ENCODE measurements around the gene GSK3B.

Gene GSK3B

GRCh38 chr3:119812491-119813058, 281.7 kb downstream of the GSK3B start:
- no peak for DNase-seq

DNA sequence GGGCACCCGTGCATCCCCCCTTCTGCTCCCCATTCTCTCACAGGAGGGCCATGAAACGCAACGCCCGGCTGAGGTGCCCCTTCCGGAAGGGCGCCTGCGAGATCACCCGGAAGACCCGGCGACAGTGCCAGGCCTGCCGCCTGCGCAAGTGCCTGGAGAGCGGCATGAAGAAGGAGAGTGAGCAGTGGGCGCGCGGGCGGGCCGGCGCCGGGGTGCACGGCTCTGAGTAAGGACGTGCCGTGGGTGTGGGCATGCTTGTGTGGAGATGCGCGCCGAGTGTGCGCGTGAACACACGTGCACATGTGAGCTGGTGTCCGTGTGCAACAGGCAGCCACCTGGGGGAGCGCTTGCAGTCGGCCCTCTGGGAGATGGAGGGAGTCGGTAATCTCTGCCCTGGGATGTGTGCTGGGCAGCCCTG, 284.2 kb downstream of the GSK3B start:
- DNase-seq = peak; percentile 38 to 72 (median 54)

DNA sequence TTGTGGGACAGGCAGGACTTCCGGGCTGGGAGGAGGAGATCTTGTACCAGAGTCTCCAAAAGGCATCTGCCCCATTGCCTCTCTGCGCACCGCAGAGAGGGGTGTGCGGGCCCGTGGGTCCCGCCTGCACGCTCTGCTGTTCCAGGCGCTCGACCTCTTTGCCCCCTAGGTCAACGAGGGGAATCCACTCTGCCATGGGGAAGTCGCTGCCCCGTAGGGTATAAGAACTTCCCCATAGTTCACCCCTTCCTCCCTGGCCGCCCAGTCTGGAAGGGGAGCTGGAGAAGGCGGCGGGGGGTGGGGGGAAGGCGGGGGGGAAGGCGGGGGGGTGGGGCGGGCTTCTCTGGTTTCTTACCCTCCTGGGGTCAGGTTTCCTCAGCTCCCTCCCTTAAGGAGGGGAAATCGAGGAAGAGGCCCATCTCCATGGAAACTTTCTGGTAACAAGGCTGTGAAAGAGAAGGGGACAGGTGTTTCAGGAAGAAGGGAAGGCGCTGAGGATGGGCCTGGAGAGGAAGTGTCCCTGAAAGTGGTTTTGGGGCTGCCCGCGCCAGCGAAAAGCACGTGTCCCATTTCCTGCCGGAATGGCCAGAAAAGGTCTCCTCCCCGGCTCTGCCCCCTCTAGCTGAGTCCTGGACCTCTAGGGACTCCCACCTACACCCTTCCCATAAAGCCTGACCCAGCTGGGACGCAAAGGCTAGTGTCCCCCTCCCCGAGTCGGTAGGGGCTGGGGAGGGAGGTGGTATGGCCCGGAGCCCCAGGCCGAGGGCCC, 284.8 kb downstream of the GSK3B start:
- peak in 3 of 4 experiments; percentile 38 to 41 (median 39) for DNase-seq

DNA sequence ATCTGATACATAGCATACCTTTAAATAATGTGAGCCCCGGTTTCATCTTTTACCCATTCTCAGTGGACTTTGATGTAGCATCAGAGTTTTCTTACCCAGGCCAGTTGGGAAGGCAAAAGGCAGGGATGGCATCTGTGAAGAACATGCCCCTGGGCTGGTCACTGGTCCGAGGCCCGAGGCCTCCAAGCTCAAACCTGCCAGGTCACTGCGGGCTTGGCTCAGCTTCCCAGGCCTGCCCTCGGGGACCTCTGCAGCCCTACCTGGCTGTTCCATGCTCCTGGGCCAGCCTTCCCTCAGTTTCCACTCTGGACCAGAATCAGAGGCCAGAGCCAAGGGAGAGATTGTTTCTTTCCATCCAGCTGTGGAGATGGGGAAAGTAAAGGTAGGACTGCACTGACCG, 285.4 kb downstream of the GSK3B start:
- no peak for DNase-seq

GRCh38 chr3:119808244-119808643, 286.0 kb downstream of the GSK3B start:
- DNase-seq = no peak

DNA sequence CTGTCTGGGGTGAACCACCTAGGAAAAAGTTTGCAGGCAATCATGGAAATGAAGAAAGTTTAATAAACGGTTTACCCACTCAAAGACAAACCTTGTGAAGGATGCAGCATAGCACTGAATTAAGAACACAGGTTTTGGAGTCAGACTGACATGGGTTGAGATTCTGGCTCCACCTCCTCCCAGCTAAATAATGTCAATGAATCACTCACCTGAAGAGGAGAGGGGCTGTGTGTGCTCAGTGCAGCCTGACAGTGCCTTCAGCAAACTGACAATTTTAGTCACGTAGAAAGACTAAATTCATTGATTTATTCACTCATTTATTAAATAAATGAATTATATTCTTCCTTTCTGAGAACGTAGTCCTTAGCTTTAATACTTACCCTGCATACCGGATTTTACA, 293.4 kb downstream of the GSK3B start:
- no peak for DNase-seq

- DNase-seq = no peak
Measured at GRCh38 chr3:119796785-119797184, 297.5 kb downstream of the GSK3B start.

DNA sequence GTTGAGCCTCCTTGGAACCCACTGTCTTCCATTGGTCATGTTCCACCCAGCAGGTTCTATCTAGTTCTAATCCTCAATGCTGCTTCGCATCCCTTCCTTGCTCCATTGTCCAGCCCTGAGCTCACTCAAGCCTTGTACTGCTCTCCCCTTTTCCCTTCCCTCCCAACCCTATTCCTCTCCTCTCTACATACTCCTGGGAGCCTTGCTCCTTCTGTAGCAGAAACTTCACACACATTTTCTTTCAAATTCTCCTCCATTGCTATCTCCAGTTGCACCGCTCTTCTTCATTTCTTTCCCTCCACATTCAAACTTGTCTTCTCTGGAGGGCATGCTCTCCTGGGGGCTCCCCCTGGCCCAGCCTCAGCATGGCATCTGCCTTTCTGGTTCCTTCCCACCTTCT, 297.9 kb downstream of the GSK3B start:
- DNase-seq = no peak

- DNase-seq = no peak
Measured at GRCh38 chr3:119795849-119796248, 298.4 kb downstream of the GSK3B start.

- no peak for DNase-seq
Measured at GRCh38 chr3:119794971-119795612, 299.2 kb downstream of the GSK3B start.

- no peak for DNase-seq
Measured at GRCh38 chr3:119794401-119794800, 299.8 kb downstream of the GSK3B start.

DNA sequence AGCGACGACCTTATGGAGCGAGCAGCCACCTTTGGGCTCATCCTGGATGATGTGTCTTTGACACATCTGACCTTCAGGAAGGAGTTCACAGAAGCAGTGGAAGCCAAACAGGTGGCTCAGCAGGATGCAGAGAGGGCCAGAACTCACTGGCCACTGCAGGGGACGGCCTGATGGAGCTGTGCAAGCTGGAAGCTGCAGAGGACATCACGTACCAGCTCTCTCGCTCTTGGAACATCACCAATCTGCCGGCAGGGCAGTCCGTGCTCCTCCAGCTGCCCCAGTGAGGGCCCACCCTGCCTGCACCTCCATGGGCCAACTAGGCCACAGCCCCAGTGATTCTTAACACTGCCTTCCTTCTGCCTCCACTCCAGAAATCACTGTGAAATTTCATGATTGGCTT, 302.0 kb downstream of the GSK3B start:
- no peak for DNase-seq

GRCh38 chr3:119790369-119790768, 303.9 kb downstream of the GSK3B start:
- DNase-seq = no peak

- no peak for DNase-seq
Measured at GRCh38 chr3:119786409-119786808, 307.8 kb downstream of the GSK3B start.

DNA sequence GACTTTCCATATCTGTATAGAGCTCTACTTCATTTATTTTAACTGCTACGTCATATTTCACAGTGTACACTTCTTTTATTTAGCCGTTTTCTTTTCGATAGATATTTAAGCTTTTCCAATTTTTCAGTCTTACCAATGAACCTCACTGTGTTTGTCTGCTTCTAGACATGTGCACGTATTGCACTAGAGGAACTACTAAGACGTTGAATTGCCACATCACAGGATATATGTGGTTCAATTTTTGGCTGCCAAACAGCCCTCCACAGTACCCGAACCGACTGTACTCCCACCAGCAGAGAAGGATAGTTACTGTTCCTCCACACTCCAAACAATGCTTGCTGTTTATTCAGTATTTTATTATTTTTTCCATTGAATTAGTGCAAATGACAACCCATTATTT, 310.4 kb downstream of the GSK3B start:
- peak in 3 of 4 experiments; percentile 29 to 60 (median 52) for DNase-seq

GRCh38 chr3:119783255-119783654, 311.0 kb downstream of the GSK3B start:
- DNase-seq = no peak

DNA sequence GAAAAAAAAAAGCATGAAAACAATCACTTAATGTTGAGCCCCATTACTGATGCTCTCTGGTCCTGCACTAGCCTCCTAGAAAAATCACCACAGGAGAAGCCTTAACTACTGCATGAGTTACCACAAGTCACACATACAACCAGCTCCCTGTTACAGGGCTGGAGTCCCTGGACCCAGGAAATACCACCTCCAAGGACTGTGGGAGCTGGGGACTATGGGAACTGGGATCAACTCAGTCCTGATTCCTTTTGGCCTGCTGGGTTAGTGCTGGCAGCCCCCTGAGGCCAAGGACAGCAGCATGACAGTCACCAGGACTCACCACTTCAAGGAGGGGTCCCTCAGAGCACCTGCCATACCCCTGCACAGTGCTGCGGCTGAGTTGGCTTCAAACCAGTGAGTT, 311.8 kb downstream of the GSK3B start:
- DNase-seq = no peak

DNA sequence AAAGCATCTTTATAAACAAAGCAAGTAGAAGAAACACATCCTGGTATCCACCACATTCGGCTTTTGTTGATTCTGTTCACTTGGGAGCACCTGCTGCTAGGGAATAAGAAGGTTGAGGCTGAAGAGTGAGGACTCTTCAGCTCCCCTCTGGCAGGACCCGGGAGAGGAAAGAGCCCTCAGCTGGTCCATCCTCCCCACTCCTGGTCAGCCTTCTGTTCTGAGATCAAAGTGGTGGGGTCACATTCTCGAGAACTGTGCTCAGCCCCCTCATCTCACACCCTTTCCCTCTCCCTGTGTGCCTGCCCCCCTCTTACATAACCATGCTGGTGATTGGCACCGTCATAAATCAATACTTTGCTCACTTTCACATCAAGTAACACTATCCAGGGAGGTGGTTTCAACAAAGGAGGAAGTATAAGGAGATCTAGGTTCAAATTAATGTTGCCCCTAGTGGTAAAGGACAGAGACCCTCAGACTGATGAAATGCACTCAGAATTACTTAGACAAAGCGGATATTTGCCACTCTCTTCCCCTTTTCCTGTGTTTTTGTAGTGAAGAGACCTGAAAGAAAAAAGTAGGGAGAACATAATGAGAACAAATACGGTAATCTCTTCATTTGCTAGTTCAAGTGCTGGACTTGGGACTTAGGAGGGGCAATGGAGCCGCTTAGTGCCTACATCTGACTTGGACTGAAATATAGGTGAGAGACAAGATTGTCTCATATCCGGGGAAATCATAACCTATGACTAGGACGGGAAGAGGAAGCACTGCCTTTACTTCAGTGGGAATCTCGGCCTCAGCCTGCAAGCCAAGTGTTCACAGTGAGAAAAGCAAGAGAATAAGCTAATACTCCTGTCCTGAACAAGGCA, 312.7 kb downstream of the GSK3B start, which contains the start of gene NR1I2:
NR1I2 (plus strand) TSS at position 772 of the 869 bp plus-strand sequence.
- DNase-seq = no peak

- no peak for DNase-seq
Measured at GRCh38 chr3:119779731-119780383, 314.4 kb downstream of the GSK3B start.

GRCh38 chr3:119778811-119779210, 315.4 kb downstream of the GSK3B start:
- DNase-seq = no peak

DNA sequence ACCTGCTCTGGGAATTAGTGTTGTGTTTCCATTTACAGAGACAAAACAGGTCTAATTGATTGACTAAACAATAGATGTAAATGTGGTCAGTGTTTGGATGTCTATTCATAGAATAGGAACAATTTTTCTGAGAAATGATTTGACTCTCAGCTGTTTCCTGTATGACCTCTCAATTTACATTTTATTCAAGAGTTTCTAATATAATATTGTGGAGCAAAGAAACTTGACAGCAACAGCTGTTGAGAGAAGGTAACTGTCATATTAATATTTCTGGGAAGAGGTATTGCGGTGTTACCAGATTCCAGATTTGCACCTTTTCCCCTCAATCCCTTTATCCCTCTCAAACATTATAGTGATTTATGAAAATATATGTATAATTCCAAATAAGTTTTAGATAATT, 316.1 kb downstream of the GSK3B start:
- no peak for DNase-seq

DNA sequence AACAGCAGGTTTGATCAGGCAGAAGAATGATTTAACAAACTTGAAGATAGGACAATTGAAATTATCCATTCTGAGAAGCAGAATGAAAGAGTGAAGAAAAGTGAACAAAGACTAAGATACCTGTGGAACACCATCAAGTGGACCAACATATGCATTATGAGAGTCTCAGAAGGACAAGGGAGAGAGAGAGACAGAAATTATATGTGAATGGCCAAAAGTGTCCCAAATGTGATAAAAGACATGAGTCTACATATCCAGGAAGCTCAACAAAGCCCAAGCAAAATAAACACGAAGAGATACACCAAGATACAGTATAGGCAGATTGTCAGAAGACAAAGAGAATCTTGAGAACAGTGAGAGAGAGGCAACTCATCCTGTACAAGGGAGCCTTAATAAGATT, 317.9 kb downstream of the GSK3B start:
- DNase-seq = no peak
